ENCODE data around the gene S100A7. TPM values are rescaled to one million over a fixed set of nuclear protein-coding genes. Genes with fewer than 3 reads are reported as not detected.

S100A7 gene
- not detected for polyA plus RNA-seq

- peaks cover 32% of the 10 kb centered on the region for H3K27me3 Mint-ChIP-seq
Observed at GRCh38 chr1:153460551-153460950, at the start of gene S100A7. Gene S100A7, minus strand, starts transcription at chr1:153460651. Its CDS starts 1,638 bp downstream, at chr1:153459013.

GRCh38 chr1:153509729-153510354 is 49.4 kb upstream of the S100A7 start:
- Mint-ChIP-seq H3K4me1 (peaks cover 0 to 2% (median 0%) of the 10 kb centered on the region in 3 donors), H3K9me3 (no peaks in the 10 kb centered on the region), H3K4me3 (no peak overlapping the region), H3K27ac (no peak overlapping the region), H3K27me3 (peaks cover 2% of the 10 kb centered on the region), H3K36me3 (no peaks in the 10 kb centered on the region)

More at GRCh38 chr1:153460551-153460950, at the start of gene S100A7:
- no peak within 1 kb of the TSS for H3K27ac Mint-ChIP-seq
- no peaks in the 10 kb centered on the region for H3K4me1 Mint-ChIP-seq
- H3K9me3 Mint-ChIP-seq, result no peaks in the 10 kb centered on the region
- peak within 1 kb of the TSS in 1 of 4 donors; percentile 29 for H3K4me3 Mint-ChIP-seq
- H3K36me3 Mint-ChIP-seq, result no peaks in the 10 kb centered on the region

GRCh38 chr1:153509036-153509435 is 48.6 kb upstream of the S100A7 start:
- Mint-ChIP-seq H3K27me3 (peaks cover 2% of the 10 kb centered on the region), H3K9me3 (no peaks in the 10 kb centered on the region), H3K36me3 (no peaks in the 10 kb centered on the region), H3K27ac (no peak overlapping the region), H3K4me1 (peaks cover 0 to 2% (median 0%) of the 10 kb centered on the region in 3 donors), H3K4me3 (no peak overlapping the region)

- Mint-ChIP-seq H3K36me3 (no peaks in the 10 kb centered on the region), H3K27me3 (peaks cover 2% of the 10 kb centered on the region), H3K4me3 (peak overlapping the region in 1 of 4 donors; percentile 12), H3K27ac (no peak overlapping the region), H3K4me1 (peaks cover 0 to 2% (median 0%) of the 10 kb centered on the region in 3 donors), H3K9me3 (no peaks in the 10 kb centered on the region)
Observed at GRCh38 chr1:153507926-153508583, 47.6 kb upstream of the S100A7 start.

GRCh38 chr1:153506831-153507413 is 46.5 kb upstream of the S100A7 start:
- Mint-ChIP-seq H3K4me3 (no peak overlapping the region), H3K9me3 (no peaks in the 10 kb centered on the region), H3K27me3 (peaks cover 1% of the 10 kb centered on the region), H3K36me3 (no peaks in the 10 kb centered on the region), H3K27ac (no peak overlapping the region), H3K4me1 (peaks cover 0 to 2% (median 0%) of the 10 kb centered on the region in 3 donors)

GRCh38 chr1:153506386-153506785 is 45.9 kb upstream of the S100A7 start:
- Mint-ChIP-seq H3K27me3 (no peaks in the 10 kb centered on the region), H3K36me3 (no peaks in the 10 kb centered on the region), H3K4me3 (no peak overlapping the region), H3K27ac (no peak overlapping the region), H3K4me1 (peaks cover 0 to 2% (median 0%) of the 10 kb centered on the region in 3 donors), H3K9me3 (no peaks in the 10 kb centered on the region)

GRCh38 chr1:153505576-153505975 is 45.1 kb upstream of the S100A7 start:
- Mint-ChIP-seq H3K36me3 (no peaks in the 10 kb centered on the region), H3K4me1 (peaks cover 0 to under 1% (median 0%) of the 10 kb centered on the region in 3 donors), H3K4me3 (no peak overlapping the region), H3K27me3 (no peaks in the 10 kb centered on the region), H3K27ac (no peak overlapping the region), H3K9me3 (no peaks in the 10 kb centered on the region)

- peaks cover 10% of the 10 kb centered on the region for H3K27me3 Mint-ChIP-seq
Observed at GRCh38 chr1:153503766-153504165, 43.3 kb upstream of the S100A7 start.

GRCh38 chr1:153498746-153499145 is 38.3 kb upstream of the S100A7 start:
- Mint-ChIP-seq H3K27me3 (peaks cover 16% of the 10 kb centered on the region), H3K36me3 (no peaks in the 10 kb centered on the region), H3K4me1 (peaks cover 0 to 4% (median 4%) of the 10 kb centered on the region in 3 donors), H3K4me3 (no peak overlapping the region), H3K9me3 (no peaks in the 10 kb centered on the region), H3K27ac (no peak overlapping the region)

More at GRCh38 chr1:153503766-153504165, 43.3 kb upstream of the S100A7 start:
- H3K27ac Mint-ChIP-seq, result no peak overlapping the region
- no peak overlapping the region for H3K4me3 Mint-ChIP-seq
- no peaks in the 10 kb centered on the region for H3K9me3 Mint-ChIP-seq
- no peaks in the 10 kb centered on the region for H3K36me3 Mint-ChIP-seq
- no peaks in the 10 kb centered on the region for H3K4me1 Mint-ChIP-seq

- Mint-ChIP-seq H3K4me3 (no peak overlapping the region), H3K27me3 (peaks cover 19% of the 10 kb centered on the region), H3K27ac (no peak overlapping the region), H3K4me1 (peaks cover 0 to 4% (median 4%) of the 10 kb centered on the region in 3 donors), H3K36me3 (no peaks in the 10 kb centered on the region), H3K9me3 (no peaks in the 10 kb centered on the region)
Observed at GRCh38 chr1:153495536-153495935, 35.1 kb upstream of the S100A7 start.

GRCh38 chr1:153494976-153495535 is 34.6 kb upstream of the S100A7 start:
- no peaks in the 10 kb centered on the region for H3K9me3 Mint-ChIP-seq
- H3K27ac Mint-ChIP-seq, result no peak overlapping the region
- no peak overlapping the region for H3K4me3 Mint-ChIP-seq
- peaks cover 0 to 4% (median 4%) of the 10 kb centered on the region in 3 donors for H3K4me1 Mint-ChIP-seq
- no peaks in the 10 kb centered on the region for H3K36me3 Mint-ChIP-seq
- peaks cover 19% of the 10 kb centered on the region for H3K27me3 Mint-ChIP-seq

- H3K4me3 Mint-ChIP-seq, result no peak overlapping the region
- peaks cover 9% of the 10 kb centered on the region for H3K27me3 Mint-ChIP-seq
- no peaks in the 10 kb centered on the region for H3K36me3 Mint-ChIP-seq
- H3K4me1 Mint-ChIP-seq, result peaks cover 0 to 4% (median 4%) of the 10 kb centered on the region in 3 donors
- H3K9me3 Mint-ChIP-seq, result no peaks in the 10 kb centered on the region
- H3K27ac Mint-ChIP-seq, result peak overlapping the region in 1 of 3 donors; percentile 33
Observed at GRCh38 chr1:153493343-153493960, 33.0 kb upstream of the S100A7 start.

GRCh38 chr1:153490272-153491051 is 30.0 kb upstream of the S100A7 start:
- peaks cover 0 to 2% (median 0%) of the 10 kb centered on the region in 3 donors for H3K9me3 Mint-ChIP-seq
- peaks cover 0 to 4% (median 4%) of the 10 kb centered on the region in 3 donors for H3K4me1 Mint-ChIP-seq

GRCh38 chr1:153488731-153489130 is 28.3 kb upstream of the S100A7 start:
- H3K27me3 Mint-ChIP-seq, result peaks cover 14% of the 10 kb centered on the region
- no peak overlapping the region for H3K4me3 Mint-ChIP-seq
- no peaks in the 10 kb centered on the region for H3K36me3 Mint-ChIP-seq
- no peak overlapping the region for H3K27ac Mint-ChIP-seq
- peaks cover 0 to 2% (median 0%) of the 10 kb centered on the region in 3 donors for H3K9me3 Mint-ChIP-seq
- H3K4me1 Mint-ChIP-seq, result no peaks in the 10 kb centered on the region

More at GRCh38 chr1:153490272-153491051, 30.0 kb upstream of the S100A7 start:
- Mint-ChIP-seq H3K4me3 (no peak overlapping the region), H3K27me3 (peaks cover 10% of the 10 kb centered on the region), H3K27ac (no peak overlapping the region), H3K36me3 (no peaks in the 10 kb centered on the region)

Measured in IgD-negative memory B cell (primary cell).